Panc1 (cell line): ENCODE data around the gene TC2N.

Experiments used
- CTCF ChIP-seq: fragments of 450-650 bp; IDR thresholded peaks from 2 replicates; pipeline ENCODE4 v1.5.1; 2017; ENCODE audit warnings: mild to moderate bottlenecking
- SIN3A ChIP-seq: IDR thresholded peaks from 2 replicates; pipeline ENCODE4 v1.6.1; 2012; ENCODE audit warnings: low read depth, mild to moderate bottlenecking, low read length, moderate library complexity, borderline replicate concordance; ENCODE audit not compliant: insufficient read depth

- TF ChIP-seq CTCF, result no peak
- TF ChIP-seq SIN3A, result no peak
Measured at GRCh38 chr14:91827746-91828145, 39.6 kb downstream of the TC2N start.
